Stimulated activated CD8-positive, alpha-beta memory T cell treated with anti-CD3 and anti-CD28 coated beads, Interleukin-4, amount 100 ng/mL, for 4 hours (primary cell): ENCODE results near the gene CDADC1.
"Not testable (repeated sequence)": the region's sequence is repeated elsewhere in the genome, so short reads cannot be mapped to it uniquely, and the experiment has no call there.

Experiments
- DNase-seq, 2 donors: peaks; one replicate each; pipeline ENCODE4 v3.0.0-alpha.2; 2020; ENCODE audit warnings: low read depth in 2 of 2, low spot score in 1 of 2

The CDADC1 gene

GRCh38 chr13:49311816-49312215 is 64.1 kb downstream of the CDADC1 start:
- no peak for DNase-seq

DNA sequence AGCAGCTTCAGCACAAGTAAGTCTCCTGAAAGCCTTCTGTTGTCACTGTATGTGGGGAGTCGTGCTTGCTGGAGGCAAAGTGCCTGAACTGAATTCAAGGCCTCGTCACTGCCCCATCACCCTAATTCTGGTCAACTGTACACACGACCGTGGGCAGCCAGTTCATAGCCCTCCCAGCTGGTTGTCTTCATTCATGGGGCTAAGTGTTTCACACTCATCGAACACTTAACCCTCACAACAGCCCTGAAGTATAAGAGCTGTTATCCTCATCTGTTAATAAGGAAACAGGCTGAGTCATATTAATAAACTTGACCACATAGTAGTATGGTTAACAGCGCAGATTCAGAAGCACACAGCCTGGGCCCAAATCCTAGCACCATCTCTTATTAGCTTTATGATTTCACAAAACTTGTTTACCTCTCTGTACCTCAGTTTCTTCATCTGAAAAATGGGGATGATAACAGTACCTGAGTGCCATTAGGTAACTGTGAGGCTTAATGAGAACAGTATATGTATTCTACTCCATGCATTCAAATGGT is 66.7 kb downstream of the CDADC1 start:
- DNase-seq: no peak

DNA sequence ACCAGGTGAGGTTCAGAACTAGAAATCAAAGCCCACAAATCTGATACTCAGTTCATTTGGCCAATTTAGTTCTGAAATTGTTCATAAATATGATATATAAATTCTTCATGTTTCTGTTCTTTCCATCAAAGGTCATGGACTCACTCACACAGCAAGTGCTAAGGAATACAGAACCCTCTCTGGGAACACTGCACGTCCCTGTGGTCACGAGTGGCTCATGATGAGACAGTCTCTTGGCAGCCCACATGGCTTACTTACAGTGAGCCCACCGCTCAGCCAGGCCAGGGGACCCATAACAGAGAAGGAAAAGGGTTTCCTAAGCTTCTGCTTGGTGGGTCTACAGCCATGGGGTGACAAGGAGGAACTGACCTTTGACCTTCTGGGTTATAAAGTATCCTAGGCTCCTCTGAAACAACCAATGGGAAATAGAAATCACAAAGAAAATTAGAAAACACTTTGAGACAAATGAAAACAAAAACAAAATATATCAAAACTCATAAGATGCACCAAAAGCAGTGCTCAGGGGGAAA is 67.4 kb downstream of the CDADC1 start:
- no peak for DNase-seq

DNA sequence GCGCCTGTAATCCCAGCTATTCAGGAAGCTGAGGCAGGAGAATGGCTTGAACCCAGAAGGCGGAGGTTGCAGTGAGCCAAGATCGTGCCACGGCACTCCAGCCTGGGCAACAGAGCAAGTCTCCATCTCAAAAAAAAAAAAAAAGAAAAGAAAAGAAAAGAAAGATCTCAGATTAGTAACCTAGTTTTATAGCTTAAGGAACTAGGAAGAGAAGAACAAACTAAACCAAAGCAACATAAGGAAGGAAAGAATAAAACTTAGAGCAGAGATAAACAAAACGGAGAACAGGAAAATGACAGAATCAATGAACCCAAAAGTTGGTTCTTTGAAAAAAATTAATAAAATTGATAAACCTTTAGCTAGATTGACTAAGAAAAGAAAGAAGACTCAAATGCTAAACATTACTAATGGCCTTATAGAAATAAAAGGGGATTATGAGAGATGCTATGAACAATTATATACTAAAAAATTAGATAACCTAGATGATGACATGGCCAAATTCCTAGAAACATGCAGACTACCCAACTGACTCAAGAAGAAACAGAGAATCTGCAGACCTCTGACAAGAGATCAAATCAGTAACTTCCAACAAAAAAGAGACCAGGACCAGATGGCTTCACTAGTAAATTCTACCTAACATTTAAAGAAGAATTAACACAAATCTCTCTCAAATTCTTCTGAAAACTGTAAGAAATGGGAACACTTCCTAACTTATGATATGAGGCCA is 68.2 kb downstream of the CDADC1 start:
- DNase-seq: no peak

- DNase-seq: no peak
Measured at GRCh38 chr13:49319551-49319950, 71.8 kb downstream of the CDADC1 start.

- no peak for DNase-seq
Measured at GRCh38 chr13:49319951-49320350, 72.2 kb downstream of the CDADC1 start.

DNA sequence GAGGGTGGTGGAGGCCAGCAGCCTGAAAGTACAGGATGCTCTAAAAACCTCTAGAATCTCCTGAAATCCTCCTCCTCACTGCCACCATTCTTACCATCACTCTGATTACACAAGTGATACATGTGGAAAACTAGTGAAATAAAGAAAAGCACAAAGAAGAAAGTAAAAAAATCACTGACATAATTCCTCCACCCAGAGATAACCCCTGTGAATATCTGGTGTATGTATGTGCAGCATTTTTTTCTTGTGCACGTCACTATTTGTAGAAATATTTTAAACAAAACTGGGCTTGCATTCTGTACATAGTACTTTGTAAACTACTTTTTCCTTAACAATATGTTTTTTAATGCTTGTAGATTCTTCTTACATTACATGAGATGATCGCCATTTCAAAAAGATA is 73.2 kb downstream of the CDADC1 start:
- no peak for DNase-seq

GRCh38 chr13:49322702-49323101 is 75.0 kb downstream of the CDADC1 start:
- DNase-seq: no peak

DNA sequence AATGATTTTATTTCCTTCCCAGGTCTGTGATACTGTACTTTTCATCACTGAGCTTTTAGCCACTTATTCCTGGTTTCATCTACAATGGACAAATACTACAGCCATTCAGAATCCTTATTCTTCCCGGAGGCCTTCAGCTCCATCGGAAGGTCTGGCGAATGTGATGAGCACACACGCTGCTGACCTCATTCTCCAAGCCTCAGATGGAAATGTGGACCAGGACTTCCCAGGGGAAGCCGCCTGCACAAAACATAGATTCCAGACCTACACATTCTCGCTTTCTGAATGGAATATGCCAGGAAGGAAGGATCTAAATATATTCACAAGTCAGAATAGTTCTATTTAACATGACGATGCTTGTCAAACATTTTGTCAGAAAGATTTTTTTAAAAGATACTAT is 75.6 kb downstream of the CDADC1 start:
- no peak for DNase-seq

GRCh38 chr13:49326222-49326917 is 78.6 kb downstream of the CDADC1 start:
- no peak for DNase-seq

DNA sequence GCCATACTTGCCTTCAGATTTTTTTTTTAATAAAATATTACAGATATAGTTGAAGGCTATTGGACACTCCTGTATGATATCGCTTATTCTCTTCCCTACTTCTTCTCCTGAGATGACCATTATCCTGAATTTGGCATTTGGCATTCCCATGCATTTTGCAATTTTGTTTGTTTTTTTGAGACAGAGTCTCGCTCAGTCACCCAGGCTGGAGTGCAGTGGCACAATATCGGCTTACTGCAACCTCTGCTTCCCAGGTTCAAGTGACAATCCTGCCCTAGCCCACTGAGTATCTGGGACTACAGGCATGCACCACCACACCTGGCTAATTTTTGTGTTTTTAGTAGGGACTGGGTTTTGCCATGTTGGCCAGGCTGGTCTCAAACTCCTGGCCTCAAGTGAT is 79.4 kb downstream of the CDADC1 start:
- not testable (repeated sequence) for DNase-seq

DNA sequence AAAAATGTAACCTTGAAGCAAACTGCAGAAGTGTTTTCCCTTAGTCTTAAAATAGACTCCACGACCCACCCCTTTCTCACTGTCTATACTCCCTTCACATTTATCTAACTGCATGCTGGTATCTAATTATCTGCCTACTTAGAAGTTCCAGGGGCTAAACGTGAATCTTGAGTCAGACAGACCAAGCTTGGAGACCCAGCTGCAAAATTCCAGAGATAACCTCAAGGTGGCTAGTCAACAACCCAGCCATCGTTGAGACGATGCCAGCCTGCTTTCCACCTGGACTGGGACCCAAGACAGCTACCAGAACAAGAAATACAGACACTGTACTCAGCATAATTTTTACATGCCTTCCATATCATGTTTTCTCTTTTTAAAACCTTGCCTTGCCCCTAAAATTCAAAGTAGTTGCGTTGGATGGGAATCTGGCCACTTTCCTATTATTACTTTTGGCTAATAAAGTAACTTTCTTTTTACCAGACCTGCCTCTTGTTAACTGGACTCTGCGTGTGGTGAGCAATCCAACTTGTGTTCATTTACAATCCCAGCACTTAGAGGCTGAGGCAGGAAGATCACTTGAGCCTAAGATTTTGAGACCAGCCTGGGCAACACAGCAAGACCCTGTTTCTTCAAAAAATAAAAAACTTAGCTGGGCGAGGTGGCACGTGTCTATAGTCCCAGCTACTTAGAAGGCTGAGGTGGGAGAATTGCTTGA is 82.3 kb downstream of the CDADC1 start:
- DNase-seq: no peak

DNA sequence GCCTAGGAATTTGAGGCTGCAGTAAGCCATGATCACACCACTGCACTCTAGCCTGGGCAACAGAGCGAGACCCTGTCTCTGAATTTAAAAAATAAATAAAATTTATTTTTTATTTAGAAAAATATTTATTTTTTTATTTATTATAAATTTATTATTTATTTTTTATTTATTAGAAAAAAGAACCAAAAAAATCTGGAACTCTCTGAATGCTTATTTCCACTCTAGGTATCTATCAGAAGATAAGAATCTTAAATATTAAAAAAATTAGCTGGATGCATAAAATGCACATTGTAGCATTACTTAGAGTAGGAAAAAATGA is 82.8 kb downstream of the CDADC1 start:
- DNase-seq: no peak

- no peak for DNase-seq
Measured at GRCh38 chr13:49336655-49337054, 88.9 kb downstream of the CDADC1 start.

GRCh38 chr13:49340161-49340560 is 92.4 kb downstream of the CDADC1 start:
- no peak for DNase-seq

- no peak for DNase-seq
Measured at GRCh38 chr13:49341517-49341916, 93.8 kb downstream of the CDADC1 start.

DNA sequence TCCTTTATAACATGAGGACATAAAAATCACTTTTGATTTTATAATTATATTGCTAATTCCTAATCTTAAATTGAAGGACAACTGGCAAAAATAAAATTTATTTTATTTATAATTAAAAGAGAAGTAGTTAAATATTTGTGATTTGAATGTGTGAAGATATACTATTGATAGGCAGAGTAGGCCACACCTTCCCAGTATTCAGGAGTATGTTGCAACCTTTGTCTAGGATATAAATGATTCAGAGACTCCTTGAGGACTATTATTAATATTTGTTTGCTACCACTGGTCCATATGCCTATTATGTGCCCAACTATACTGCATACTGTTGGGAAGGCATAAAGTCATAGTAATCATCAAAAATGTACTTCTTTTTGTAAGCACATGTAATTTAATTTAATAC is 94.2 kb downstream of the CDADC1 start:
- DNase-seq: no peak

- DNase-seq: no peak
Measured at GRCh38 chr13:49342454-49342853, 94.7 kb downstream of the CDADC1 start.
